Measurements from ENCODE around the gene TRAPPC3.

Gene TRAPPC3

GRCh38 chr1:36111151-36111550 lies 38.1 kb downstream of the TRAPPC3 start:
- no peak overlapping the region for H3K9ac ChIP-seq (ENCODE audit: low read depth, low read length)
- H3K4me1 ChIP-seq (ENCODE audit: insufficient read depth, low read length) = no peaks in the 10 kb centered on the region
- H3K27ac ChIP-seq (ENCODE audit: low read depth, low read length) = no peak overlapping the region
- 84% methylated on average over 4 of the region's 4 CpGs for WGBS
- no peak overlapping the region for H3K4me3 ChIP-seq (ENCODE audit: low read length)
- no peaks in the 10 kb centered on the region for H3K36me3 ChIP-seq (ENCODE audit: insufficient read depth, low read length)
- H3K27me3 ChIP-seq (ENCODE audit: insufficient read depth, low read length) = no peaks in the 10 kb centered on the region; the same call in 1 of the 2 replicates
- H3K9me3 ChIP-seq (ENCODE audit: insufficient read depth, low read depth, low read length) = no peaks in the 10 kb centered on the region

GRCh38 chr1:36109041-36109679 lies 40.1 kb downstream of the TRAPPC3 start:
- H3K36me3 ChIP-seq (ENCODE audit: insufficient read depth, low read length) = no peaks in the 10 kb centered on the region
- H3K4me3 ChIP-seq (ENCODE audit: low read length) = no peak overlapping the region
- no peak overlapping the region for H3K9ac ChIP-seq (ENCODE audit: low read depth, low read length)
- H3K4me1 ChIP-seq (ENCODE audit: insufficient read depth, low read length) = no peaks in the 10 kb centered on the region
- 91% methylated on average over 11 of the region's 11 CpGs for WGBS
- H3K27me3 ChIP-seq (ENCODE audit: insufficient read depth, low read length) = no peaks in the 10 kb centered on the region; the same call in 1 of the 2 replicates
- H3K9me3 ChIP-seq (ENCODE audit: insufficient read depth, low read depth, low read length) = no peaks in the 10 kb centered on the region
- H3K27ac ChIP-seq (ENCODE audit: low read depth, low read length) = no peak overlapping the region

- H3K9me3 ChIP-seq (ENCODE audit: insufficient read depth, low read depth, low read length) = no peaks in the 10 kb centered on the region
- no peak overlapping the region for H3K27ac ChIP-seq (ENCODE audit: low read depth, low read length)
- H3K36me3 ChIP-seq (ENCODE audit: insufficient read depth, low read length) = no peaks in the 10 kb centered on the region
- H3K4me3 ChIP-seq (ENCODE audit: low read length) = no peak overlapping the region
- H3K9ac ChIP-seq (ENCODE audit: low read depth, low read length) = no peak overlapping the region
- H3K27me3 ChIP-seq (ENCODE audit: insufficient read depth, low read length) = no peaks in the 10 kb centered on the region; the same call in 1 of the 2 replicates
- 93% methylated on average over 14 of the region's 14 CpGs for WGBS
- H3K4me1 ChIP-seq (ENCODE audit: insufficient read depth, low read length) = no peaks in the 10 kb centered on the region
Observed at GRCh38 chr1:36108314-36108713, 41.0 kb downstream of the TRAPPC3 start.

GRCh38 chr1:36107394-36107793 lies 41.9 kb downstream of the TRAPPC3 start:
- no peak overlapping the region for H3K9ac ChIP-seq (ENCODE audit: low read depth, low read length)
- H3K27me3 ChIP-seq (ENCODE audit: insufficient read depth, low read length) = no peaks in the 10 kb centered on the region
- H3K36me3 ChIP-seq (ENCODE audit: insufficient read depth, low read length) = no peaks in the 10 kb centered on the region
- no peaks in the 10 kb centered on the region for H3K4me1 ChIP-seq (ENCODE audit: insufficient read depth, low read length)
- no peak overlapping the region for H3K27ac ChIP-seq (ENCODE audit: low read depth, low read length)
- WGBS = 95% methylated on average over 9 of the region's 9 CpGs
- H3K9me3 ChIP-seq (ENCODE audit: insufficient read depth, low read depth, low read length) = no peaks in the 10 kb centered on the region
- no peak overlapping the region for H3K4me3 ChIP-seq (ENCODE audit: low read length)

- H3K27ac ChIP-seq (ENCODE audit: low read depth, low read length) = no peak overlapping the region
- H3K4me3 ChIP-seq (ENCODE audit: low read length) = no peak overlapping the region
- H3K9me3 ChIP-seq (ENCODE audit: insufficient read depth, low read depth, low read length) = no peaks in the 10 kb centered on the region
- no peaks in the 10 kb centered on the region for H3K4me1 ChIP-seq (ENCODE audit: insufficient read depth, low read length)
- no peak overlapping the region for H3K9ac ChIP-seq (ENCODE audit: low read depth, low read length)
- no peaks in the 10 kb centered on the region for H3K27me3 ChIP-seq (ENCODE audit: insufficient read depth, low read length)
- no peaks in the 10 kb centered on the region for H3K36me3 ChIP-seq (ENCODE audit: insufficient read depth, low read length)
- WGBS = 65% methylated on average over 5 of the region's 5 CpGs
Observed at GRCh38 chr1:36106269-36106668, 43.0 kb downstream of the TRAPPC3 start.

- no peak overlapping the region for H3K9ac ChIP-seq (ENCODE audit: low read depth, low read length)
- peaks cover 3% of the 10 kb centered on the region; the same call in 1 of the 2 replicates for H3K4me1 ChIP-seq (ENCODE audit: insufficient read depth, low read length)
- H3K36me3 ChIP-seq (ENCODE audit: insufficient read depth, low read length) = no peaks in the 10 kb centered on the region
- no peak overlapping the region for H3K27ac ChIP-seq (ENCODE audit: low read depth, low read length)
- no peaks in the 10 kb centered on the region for H3K9me3 ChIP-seq (ENCODE audit: insufficient read depth, low read depth, low read length)
- 94% methylated on average over 5 of the region's 5 CpGs for WGBS
- no peaks in the 10 kb centered on the region for H3K27me3 ChIP-seq (ENCODE audit: insufficient read depth, low read length)
- no peak overlapping the region for H3K4me3 ChIP-seq (ENCODE audit: low read length)
Observed at GRCh38 chr1:36101546-36101945, 47.7 kb downstream of the TRAPPC3 start.

GRCh38 chr1:36100376-36100775 lies 48.9 kb downstream of the TRAPPC3 start:
- Histone ChIP-seq H3K9me3 (ENCODE audit: insufficient read depth, low read depth, low read length) (no peaks in the 10 kb centered on the region), H3K9ac (ENCODE audit: low read depth, low read length) (no peak overlapping the region), H3K4me3 (ENCODE audit: low read length) (no peak overlapping the region), H3K27ac (ENCODE audit: low read depth, low read length) (no peak overlapping the region), H3K36me3 (ENCODE audit: insufficient read depth, low read length) (peaks cover 11% of the 10 kb centered on the region), H3K27me3 (ENCODE audit: insufficient read depth, low read length) (no peaks in the 10 kb centered on the region), H3K4me1 (ENCODE audit: insufficient read depth, low read length) (peaks cover 3% of the 10 kb centered on the region; the same call in 1 of the 2 replicates)
- WGBS = 93% methylated on average over 6 of the region's 6 CpGs

- H3K27ac ChIP-seq (ENCODE audit: low read depth, low read length) = no peak overlapping the region
- H3K9ac ChIP-seq (ENCODE audit: low read depth, low read length) = no peak overlapping the region
- H3K27me3 ChIP-seq (ENCODE audit: insufficient read depth, low read length) = no peaks in the 10 kb centered on the region
- no peaks in the 10 kb centered on the region for H3K9me3 ChIP-seq (ENCODE audit: insufficient read depth, low read depth, low read length)
- H3K4me3 ChIP-seq (ENCODE audit: low read length) = no peak overlapping the region
- H3K36me3 ChIP-seq (ENCODE audit: insufficient read depth, low read length) = peaks cover 16% of the 10 kb centered on the region
- 66% methylated on average over 18 of the region's 18 CpGs for WGBS
- peaks cover 3% of the 10 kb centered on the region; the same call in 1 of the 2 replicates for H3K4me1 ChIP-seq (ENCODE audit: insufficient read depth, low read length)
Observed at GRCh38 chr1:36099681-36100341, 49.5 kb downstream of the TRAPPC3 start.

GRCh38 chr1:36098650-36099365 lies 50.5 kb downstream of the TRAPPC3 start:
- Histone ChIP-seq H3K36me3 (ENCODE audit: insufficient read depth, low read length) (peaks cover 26% of the 10 kb centered on the region), H3K4me1 (ENCODE audit: insufficient read depth, low read length) (peaks cover 3% of the 10 kb centered on the region; the same call in 1 of the 2 replicates), H3K4me3 (ENCODE audit: low read length) (no peak overlapping the region), H3K9me3 (ENCODE audit: insufficient read depth, low read depth, low read length) (no peaks in the 10 kb centered on the region), H3K27ac (ENCODE audit: low read depth, low read length) (no peak overlapping the region), H3K9ac (ENCODE audit: low read depth, low read length) (no peak overlapping the region), H3K27me3 (ENCODE audit: insufficient read depth, low read length) (no peaks in the 10 kb centered on the region)
- 93% methylated on average over 13 of the region's 13 CpGs for WGBS

- 92% methylated on average over 33 of the region's 33 CpGs for WGBS
- Histone ChIP-seq H3K36me3 (ENCODE audit: insufficient read depth, low read length) (peaks cover 35% of the 10 kb centered on the region), H3K9me3 (ENCODE audit: insufficient read depth, low read depth, low read length) (no peaks in the 10 kb centered on the region), H3K27me3 (ENCODE audit: insufficient read depth, low read length) (no peaks in the 10 kb centered on the region), H3K4me3 (ENCODE audit: low read length) (no peak overlapping the region), H3K27ac (ENCODE audit: low read depth, low read length) (no peak overlapping the region; the same call in 1 of the 2 replicates), H3K9ac (ENCODE audit: low read depth, low read length) (0 out of 2 replicates have a peak overlapping the region, but pooled peaks have one; percentile 34), H3K4me1 (ENCODE audit: insufficient read depth, low read length) (peaks cover 3% of the 10 kb centered on the region; the same call in 1 of the 2 replicates)
Observed at GRCh38 chr1:36097693-36098585, 51.3 kb downstream of the TRAPPC3 start.
